K562 (cell line): Measurements from ENCODE around the gene HSF5. TPM values are rescaled to one million over a fixed set of nuclear protein-coding genes. Genes with fewer than 3 reads are reported as not detected.

Experiments
- NR1H2 ChIP-seq: sonication (generic); formaldehyde crosslinking; IDR thresholded peaks from 2 replicates; pipeline ENCODE4 v1.4.0; 2020; ENCODE audit warnings: mild to moderate bottlenecking, missing genetic modification reagents
- PHF8 ChIP-seq: fragments of 200-600 bp; sonication (generic); IDR thresholded peaks from 2 replicates; pipeline ENCODE4 v1.6.1; 2012; ENCODE audit warnings: mixed run types, mild to moderate bottlenecking, inconsistent platforms, low read length, moderate library complexity, borderline replicate concordance
- STAT5B ChIP-seq: fragments of 250-450 bp; sonication (Bioruptor Pico); IDR thresholded peaks from 2 replicates; pipeline ENCODE4 v1.8.0; 2021; ENCODE audit warnings: mild to moderate bottlenecking, inconsistent platforms
- ZNF121 ChIP-seq: sonication (generic); formaldehyde crosslinking; conservative IDR thresholded peaks from 2 replicates; pipeline ENCODE4 v1.8.0; 2022; ENCODE audit warnings: missing genetic modification reagents
- ZNF77 ChIP-seq: fragments of 250-450 bp; sonication (Bioruptor Pico); IDR thresholded peaks from 2 replicates; pipeline ENCODE4 v1.5.0; 2020
- polyA plus RNA-seq, 8 experiments: library from polyadenylated mRNA; depleted of rRNA in 4 of 8; stranded (reverse) in 5 of 8; unstranded in 3 of 8; fragments of >200 nt; fragmentation: Nextera tagmentation in 2 of 8; fragmentation: Illumina TruSeq in 1 of 8; extraction: Ambion mirVana in 2 of 8; extraction: Trizol in 1 of 8; gene quantifications; 2 replicates each; pipeline versions ENCODE4 v1.2.1 to v1.2.3, GENCODE V29; 2011 to 2014; ENCODE audit warnings: inconsistent platforms in 1 of 8, missing spikeins in 1 of 8
- total RNA-seq, 7 experiments: library from RNA; depleted of rRNA in 6 of 7; stranded (reverse); fragments of >200 nt in 6 of 7; fragmentation: Illumina TruSeq in 2 of 7; extraction: Trizol in 2 of 7; gene quantifications; 2 replicates each; pipeline versions ENCODE4 v1.2.1 to v1.2.3, GENCODE V29; 2011 to 2021; ENCODE audit warnings: low replicate concordance in 1 of 7
- TF ChIP-seq, protein P1 (sequence below): fragments of 250-450 bp; sonication (Bioruptor Pico); IDR thresholded peaks from 2 replicates; pipeline ENCODE4 v1.8.0; 2021; ENCODE audit warnings: moderate library complexity, mild to moderate bottlenecking, inconsistent platforms
- TF ChIP-seq, protein P2 (sequence below): fragments of 250-450 bp; sonication (Bioruptor Pico); IDR thresholded peaks from 2 replicates; pipeline ENCODE4 v1.8.0; 2022; ENCODE audit warnings: moderate library complexity, mild to moderate bottlenecking, inconsistent platforms
- TF ChIP-seq, protein P3 (sequence below): fragments of 450-650 bp; IDR thresholded peaks from 2 replicates; pipeline ENCODE4 v1.6.1; 2017; ENCODE audit warnings: mild to moderate bottlenecking, moderate library complexity

HSF5 gene
- total and polyA plus RNA-seq, 9 of the 15 experiments (the other 6 are each of a cell fraction or from before 2014, with no cell fraction given), result 0.04 TPM; not detected in 8

DNA sequence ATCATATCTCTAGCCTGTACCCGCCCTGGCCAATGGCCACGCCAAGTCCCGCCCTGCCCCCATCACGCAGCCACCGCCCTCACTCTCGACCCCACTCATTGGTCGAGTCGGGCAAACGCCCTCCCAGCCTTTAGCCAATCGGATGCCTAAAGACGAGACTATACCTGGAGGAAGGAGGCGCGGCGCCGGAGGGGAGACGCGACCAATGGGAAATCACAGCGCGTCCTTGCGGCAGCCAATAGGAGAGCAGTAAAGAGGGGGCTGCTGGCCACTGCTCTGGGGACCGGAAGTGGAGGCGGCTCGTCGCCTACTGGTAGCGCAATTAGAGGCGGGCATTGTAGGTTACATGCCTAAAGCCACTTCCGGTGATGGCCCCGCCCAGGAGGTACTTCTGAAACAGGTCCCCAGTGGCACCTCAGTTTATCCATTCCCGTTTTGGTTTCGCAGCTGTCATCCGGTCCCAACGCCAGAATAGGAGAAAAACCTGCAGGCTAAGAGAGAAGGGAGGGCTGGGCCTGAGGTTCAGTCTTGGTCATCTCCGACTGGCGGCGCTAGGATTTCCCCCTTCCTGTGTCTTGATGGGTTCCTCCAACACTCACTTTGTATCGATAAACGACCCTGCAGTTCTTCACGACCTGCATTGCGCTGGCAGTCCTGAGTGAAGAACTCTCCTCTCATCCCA lies 29.9 kb upstream of the HSF5 start (continued):
- TF ChIP-seq, protein P1, sequence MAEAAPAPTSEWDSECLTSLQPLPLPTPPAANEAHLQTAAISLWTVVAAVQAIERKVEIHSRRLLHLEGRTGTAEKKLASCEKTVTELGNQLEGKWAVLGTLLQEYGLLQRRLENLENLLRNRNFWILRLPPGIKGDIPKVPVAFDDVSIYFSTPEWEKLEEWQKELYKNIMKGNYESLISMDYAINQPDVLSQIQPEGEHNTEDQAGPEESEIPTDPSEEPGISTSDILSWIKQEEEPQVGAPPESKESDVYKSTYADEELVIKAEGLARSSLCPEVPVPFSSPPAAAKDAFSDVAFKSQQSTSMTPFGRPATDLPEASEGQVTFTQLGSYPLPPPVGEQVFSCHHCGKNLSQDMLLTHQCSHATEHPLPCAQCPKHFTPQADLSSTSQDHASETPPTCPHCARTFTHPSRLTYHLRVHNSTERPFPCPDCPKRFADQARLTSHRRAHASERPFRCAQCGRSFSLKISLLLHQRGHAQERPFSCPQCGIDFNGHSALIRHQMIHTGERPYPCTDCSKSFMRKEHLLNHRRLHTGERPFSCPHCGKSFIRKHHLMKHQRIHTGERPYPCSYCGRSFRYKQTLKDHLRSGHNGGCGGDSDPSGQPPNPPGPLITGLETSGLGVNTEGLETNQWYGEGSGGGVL (CRISPR knock-in tag), result no peak
- TF ChIP-seq STAT5B (CRISPR knock-in tag) (no peak), ZNF121 (CRISPR knock-in tag) (no peak), PHF8 (peak; percentile 72; the same call in 1 of the 2 replicates), ZNF77 (CRISPR knock-in tag) (no peak), NR1H2 (CRISPR knock-in tag) (no peak)
- TF ChIP-seq, protein P2, sequence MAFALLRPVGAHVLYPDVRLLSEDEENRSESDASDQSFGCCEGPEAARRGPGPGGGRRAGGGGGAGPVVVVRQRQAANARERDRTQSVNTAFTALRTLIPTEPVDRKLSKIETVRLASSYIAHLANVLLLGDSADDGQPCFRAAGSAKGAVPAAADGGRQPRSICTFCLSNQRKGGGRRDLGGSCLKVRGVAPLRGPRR (CRISPR knock-in tag), result no peak
- TF ChIP-seq, protein P3, sequence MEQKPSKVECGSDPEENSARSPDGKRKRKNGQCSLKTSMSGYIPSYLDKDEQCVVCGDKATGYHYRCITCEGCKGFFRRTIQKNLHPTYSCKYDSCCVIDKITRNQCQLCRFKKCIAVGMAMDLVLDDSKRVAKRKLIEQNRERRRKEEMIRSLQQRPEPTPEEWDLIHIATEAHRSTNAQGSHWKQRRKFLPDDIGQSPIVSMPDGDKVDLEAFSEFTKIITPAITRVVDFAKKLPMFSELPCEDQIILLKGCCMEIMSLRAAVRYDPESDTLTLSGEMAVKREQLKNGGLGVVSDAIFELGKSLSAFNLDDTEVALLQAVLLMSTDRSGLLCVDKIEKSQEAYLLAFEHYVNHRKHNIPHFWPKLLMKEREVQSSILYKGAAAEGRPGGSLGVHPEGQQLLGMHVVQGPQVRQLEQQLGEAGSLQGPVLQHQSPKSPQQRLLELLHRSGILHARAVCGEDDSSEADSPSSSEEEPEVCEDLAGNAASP, result no peak
